WTC11 (cell line): Measurements from ENCODE around the gene ERC2.

Experiments
- GRHL2 ChIP-seq: fragments of 250-450 bp; sonication (Bioruptor Pico); IDR thresholded peaks from 2 replicates; pipeline ENCODE4 v1.8.0; 2022; ENCODE audit warnings: mild to moderate bottlenecking, moderate library complexity; ENCODE audit not compliant: insufficient replicate concordance, severe bottlenecking
- TCF7 ChIP-seq: sonication (generic); formaldehyde crosslinking; IDR thresholded peaks from 2 replicates; pipeline ENCODE4 v1.8.0; 2022; ENCODE audit warnings: mild to moderate bottlenecking, low read depth, missing genetic modification reagents, moderate library complexity
- TEAD4 ChIP-seq: sonication (generic); formaldehyde crosslinking; IDR thresholded peaks from 2 replicates; pipeline ENCODE4 v1.8.0; 2022; ENCODE audit warnings: mild to moderate bottlenecking, missing genetic modification reagents
- TF ChIP-seq, protein P1 (sequence below): sonication (generic); formaldehyde crosslinking; IDR thresholded peaks from 2 replicates; pipeline ENCODE4 v1.8.1; 2023; ENCODE audit warnings: mild to moderate bottlenecking, missing genetic modification reagents, borderline replicate concordance
- TF ChIP-seq, protein P2 (sequence below): sonication (generic); formaldehyde crosslinking; IDR thresholded peaks from 2 replicates; pipeline ENCODE4 v1.8.0; 2022; ENCODE audit warnings: mild to moderate bottlenecking, missing genetic modification reagents
- TF ChIP-seq, protein P3 (sequence below): sonication (generic); formaldehyde crosslinking; IDR thresholded peaks from 2 replicates; pipeline ENCODE4 v1.8.1; 2022; ENCODE audit warnings: low read depth, mild to moderate bottlenecking, moderate library complexity, missing genetic modification reagents, borderline replicate concordance
- TF ChIP-seq, protein P4 (sequence below): sonication (generic); formaldehyde crosslinking; IDR thresholded peaks from 2 replicates; pipeline ENCODE4 v1.8.1; 2023; ENCODE audit warnings: mild to moderate bottlenecking, missing genetic modification reagents
- TF ChIP-seq, protein P5 (sequence below): fragments of 200-600 bp; IDR thresholded peaks from 2 replicates; pipeline ENCODE4 v1.8.0; 2022; ENCODE audit warnings: antibody characterized with exemption

DNA sequence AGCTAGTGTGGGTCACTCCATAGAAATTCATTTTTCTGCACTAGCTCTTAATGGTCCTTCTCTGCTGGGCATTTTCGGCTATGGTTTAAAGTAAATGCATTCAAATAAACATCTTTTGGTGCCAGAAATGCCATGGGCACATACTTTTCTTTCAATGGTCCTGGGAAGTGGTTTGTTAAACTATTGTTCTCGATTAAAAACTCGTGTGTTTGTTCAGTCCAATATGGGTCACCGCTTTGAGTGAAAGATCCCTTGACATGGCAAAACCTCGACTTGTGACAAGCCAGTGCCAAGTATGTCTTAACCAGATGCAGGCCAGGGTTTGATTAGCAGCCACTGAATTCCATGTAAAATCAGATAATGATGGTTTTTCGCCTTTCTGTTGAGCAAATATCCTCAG, 649.3 kb downstream of the ERC2 start:
- TF ChIP-seq, protein P1, sequence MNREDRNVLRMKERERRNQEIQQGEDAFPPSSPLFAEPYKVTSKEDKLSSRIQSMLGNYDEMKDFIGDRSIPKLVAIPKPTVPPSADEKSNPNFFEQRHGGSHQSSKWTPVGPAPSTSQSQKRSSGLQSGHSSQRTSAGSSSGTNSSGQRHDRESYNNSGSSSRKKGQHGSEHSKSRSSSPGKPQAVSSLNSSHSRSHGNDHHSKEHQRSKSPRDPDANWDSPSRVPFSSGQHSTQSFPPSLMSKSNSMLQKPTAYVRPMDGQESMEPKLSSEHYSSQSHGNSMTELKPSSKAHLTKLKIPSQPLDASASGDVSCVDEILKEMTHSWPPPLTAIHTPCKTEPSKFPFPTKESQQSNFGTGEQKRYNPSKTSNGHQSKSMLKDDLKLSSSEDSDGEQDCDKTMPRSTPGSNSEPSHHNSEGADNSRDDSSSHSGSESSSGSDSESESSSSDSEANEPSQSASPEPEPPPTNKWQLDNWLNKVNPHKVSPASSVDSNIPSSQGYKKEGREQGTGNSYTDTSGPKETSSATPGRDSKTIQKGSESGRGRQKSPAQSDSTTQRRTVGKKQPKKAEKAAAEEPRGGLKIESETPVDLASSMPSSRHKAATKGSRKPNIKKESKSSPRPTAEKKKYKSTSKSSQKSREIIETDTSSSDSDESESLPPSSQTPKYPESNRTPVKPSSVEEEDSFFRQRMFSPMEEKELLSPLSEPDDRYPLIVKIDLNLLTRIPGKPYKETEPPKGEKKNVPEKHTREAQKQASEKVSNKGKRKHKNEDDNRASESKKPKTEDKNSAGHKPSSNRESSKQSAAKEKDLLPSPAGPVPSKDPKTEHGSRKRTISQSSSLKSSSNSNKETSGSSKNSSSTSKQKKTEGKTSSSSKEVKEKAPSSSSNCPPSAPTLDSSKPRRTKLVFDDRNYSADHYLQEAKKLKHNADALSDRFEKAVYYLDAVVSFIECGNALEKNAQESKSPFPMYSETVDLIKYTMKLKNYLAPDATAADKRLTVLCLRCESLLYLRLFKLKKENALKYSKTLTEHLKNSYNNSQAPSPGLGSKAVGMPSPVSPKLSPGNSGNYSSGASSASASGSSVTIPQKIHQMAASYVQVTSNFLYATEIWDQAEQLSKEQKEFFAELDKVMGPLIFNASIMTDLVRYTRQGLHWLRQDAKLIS (CRISPR knock-in tag), result no peak
- TF ChIP-seq, protein P2, sequence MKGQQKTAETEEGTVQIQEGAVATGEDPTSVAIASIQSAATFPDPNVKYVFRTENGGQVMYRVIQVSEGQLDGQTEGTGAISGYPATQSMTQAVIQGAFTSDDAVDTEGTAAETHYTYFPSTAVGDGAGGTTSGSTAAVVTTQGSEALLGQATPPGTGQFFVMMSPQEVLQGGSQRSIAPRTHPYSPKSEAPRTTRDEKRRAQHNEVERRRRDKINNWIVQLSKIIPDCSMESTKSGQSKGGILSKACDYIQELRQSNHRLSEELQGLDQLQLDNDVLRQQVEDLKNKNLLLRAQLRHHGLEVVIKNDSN, result no peak
- TF ChIP-seq, protein P3, sequence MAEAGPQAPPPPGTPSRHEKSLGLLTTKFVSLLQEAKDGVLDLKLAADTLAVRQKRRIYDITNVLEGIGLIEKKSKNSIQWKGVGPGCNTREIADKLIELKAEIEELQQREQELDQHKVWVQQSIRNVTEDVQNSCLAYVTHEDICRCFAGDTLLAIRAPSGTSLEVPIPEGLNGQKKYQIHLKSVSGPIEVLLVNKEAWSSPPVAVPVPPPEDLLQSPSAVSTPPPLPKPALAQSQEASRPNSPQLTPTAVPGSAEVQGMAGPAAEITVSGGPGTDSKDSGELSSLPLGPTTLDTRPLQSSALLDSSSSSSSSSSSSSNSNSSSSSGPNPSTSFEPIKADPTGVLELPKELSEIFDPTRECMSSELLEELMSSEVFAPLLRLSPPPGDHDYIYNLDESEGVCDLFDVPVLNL, result no peak
- TF ChIP-seq TEAD4 (CRISPR knock-in tag) (no peak), TCF7 (CRISPR knock-in tag) (no peak), GRHL2 (CRISPR knock-in tag) (no peak)
- TF ChIP-seq, protein P4, sequence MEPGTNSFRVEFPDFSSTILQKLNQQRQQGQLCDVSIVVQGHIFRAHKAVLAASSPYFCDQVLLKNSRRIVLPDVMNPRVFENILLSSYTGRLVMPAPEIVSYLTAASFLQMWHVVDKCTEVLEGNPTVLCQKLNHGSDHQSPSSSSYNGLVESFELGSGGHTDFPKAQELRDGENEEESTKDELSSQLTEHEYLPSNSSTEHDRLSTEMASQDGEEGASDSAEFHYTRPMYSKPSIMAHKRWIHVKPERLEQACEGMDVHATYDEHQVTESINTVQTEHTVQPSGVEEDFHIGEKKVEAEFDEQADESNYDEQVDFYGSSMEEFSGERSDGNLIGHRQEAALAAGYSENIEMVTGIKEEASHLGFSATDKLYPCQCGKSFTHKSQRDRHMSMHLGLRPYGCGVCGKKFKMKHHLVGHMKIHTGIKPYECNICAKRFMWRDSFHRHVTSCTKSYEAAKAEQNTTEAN (CRISPR knock-in tag), result no peak
- TF ChIP-seq, protein P5, sequence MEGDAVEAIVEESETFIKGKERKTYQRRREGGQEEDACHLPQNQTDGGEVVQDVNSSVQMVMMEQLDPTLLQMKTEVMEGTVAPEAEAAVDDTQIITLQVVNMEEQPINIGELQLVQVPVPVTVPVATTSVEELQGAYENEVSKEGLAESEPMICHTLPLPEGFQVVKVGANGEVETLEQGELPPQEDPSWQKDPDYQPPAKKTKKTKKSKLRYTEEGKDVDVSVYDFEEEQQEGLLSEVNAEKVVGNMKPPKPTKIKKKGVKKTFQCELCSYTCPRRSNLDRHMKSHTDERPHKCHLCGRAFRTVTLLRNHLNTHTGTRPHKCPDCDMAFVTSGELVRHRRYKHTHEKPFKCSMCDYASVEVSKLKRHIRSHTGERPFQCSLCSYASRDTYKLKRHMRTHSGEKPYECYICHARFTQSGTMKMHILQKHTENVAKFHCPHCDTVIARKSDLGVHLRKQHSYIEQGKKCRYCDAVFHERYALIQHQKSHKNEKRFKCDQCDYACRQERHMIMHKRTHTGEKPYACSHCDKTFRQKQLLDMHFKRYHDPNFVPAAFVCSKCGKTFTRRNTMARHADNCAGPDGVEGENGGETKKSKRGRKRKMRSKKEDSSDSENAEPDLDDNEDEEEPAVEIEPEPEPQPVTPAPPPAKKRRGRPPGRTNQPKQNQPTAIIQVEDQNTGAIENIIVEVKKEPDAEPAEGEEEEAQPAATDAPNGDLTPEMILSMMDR, result no peak
